NT2/D1 (cell line): ENCODE data around the gene COX6A2.

Source experiments
- SUZ12 ChIP-seq: IDR thresholded peaks from 2 replicates; pipeline ENCODE4 v1.6.1; 2011; ENCODE audit not compliant: insufficient read length, insufficient read depth; ENCODE audit errors: extremely low read depth
- YY1 ChIP-seq: IDR thresholded peaks from 2 replicates; pipeline ENCODE4 v1.6.1; 2011; ENCODE audit not compliant: insufficient read length, insufficient read depth
- ZNF274 ChIP-seq: IDR thresholded peaks from 2 replicates; pipeline ENCODE4 v1.6.1; 2011; ENCODE audit warnings: mild to moderate bottlenecking, low read depth, low read length

- TF ChIP-seq YY1 (no peak), SUZ12 (no peak), ZNF274 (no peak)
Observed at GRCh38 chr16:31476303-31477219, 48.4 kb upstream of the COX6A2 start.
